ENCODE measurements around the gene RBBP8. TPM values are rescaled to one million over a fixed set of nuclear protein-coding genes. Genes with fewer than 3 reads are reported as not detected.

RBBP8 gene
- total RNA-seq, 1 donor = 19.3 TPM

DNA sequence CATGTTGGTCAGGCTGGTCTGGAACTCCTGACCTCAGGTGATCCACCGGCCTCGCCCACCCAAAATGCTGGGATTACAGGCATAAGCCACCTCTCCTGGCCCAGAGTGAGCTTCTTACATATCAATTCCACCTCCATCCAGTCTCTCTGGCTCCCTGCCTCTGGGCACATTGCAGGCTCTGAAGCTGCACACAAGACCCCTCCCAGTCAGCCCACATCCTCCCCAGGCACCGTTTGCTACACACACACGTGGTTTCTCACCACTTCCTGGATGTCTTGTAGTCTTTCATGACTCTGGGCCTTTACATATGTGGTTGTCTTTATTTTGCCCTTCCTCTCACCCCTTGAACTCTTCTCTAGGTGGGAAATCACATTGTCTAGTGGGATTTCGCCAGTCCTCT is 138.2 kb downstream of the RBBP8 start:
- no peak overlapping the region for H3K4me3 ChIP-seq (ENCODE audit: low read length)
- H3K27me3 ChIP-seq (ENCODE audit: insufficient read depth, low read length) = no peaks in the 10 kb centered on the region
- peaks cover 62% of the 10 kb centered on the region for H3K4me1 ChIP-seq (ENCODE audit: insufficient read depth, low read length)
- no peaks in the 10 kb centered on the region for H3K9me3 ChIP-seq (ENCODE audit: low read depth, low read length)

DNA sequence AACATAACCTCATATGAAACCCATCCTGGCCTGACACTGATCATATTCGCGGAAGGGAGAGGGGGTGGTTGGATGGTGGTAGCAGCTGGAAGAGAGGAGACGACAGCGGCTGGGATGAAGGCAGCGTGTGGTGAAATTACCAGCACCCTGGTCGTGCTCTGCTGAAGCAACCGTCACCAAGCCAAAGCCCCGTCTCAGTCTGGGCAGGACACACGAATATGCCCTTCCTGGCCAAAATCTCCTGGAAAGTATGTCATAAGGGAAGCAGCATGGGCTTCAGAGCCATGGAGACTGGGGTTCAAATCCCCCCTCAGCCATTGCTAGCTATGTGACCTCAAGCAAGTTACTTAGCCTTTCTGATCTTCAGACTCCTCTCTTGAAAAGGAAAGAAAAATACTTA is 139.0 kb downstream of the RBBP8 start:
- H3K9me3 ChIP-seq (ENCODE audit: low read depth, low read length) = no peaks in the 10 kb centered on the region
- H3K4me1 ChIP-seq (ENCODE audit: insufficient read depth, low read length) = peaks cover 64% of the 10 kb centered on the region
- no peaks in the 10 kb centered on the region for H3K27me3 ChIP-seq (ENCODE audit: insufficient read depth, low read length)
- H3K4me3 ChIP-seq (ENCODE audit: low read length) = no peak overlapping the region

DNA sequence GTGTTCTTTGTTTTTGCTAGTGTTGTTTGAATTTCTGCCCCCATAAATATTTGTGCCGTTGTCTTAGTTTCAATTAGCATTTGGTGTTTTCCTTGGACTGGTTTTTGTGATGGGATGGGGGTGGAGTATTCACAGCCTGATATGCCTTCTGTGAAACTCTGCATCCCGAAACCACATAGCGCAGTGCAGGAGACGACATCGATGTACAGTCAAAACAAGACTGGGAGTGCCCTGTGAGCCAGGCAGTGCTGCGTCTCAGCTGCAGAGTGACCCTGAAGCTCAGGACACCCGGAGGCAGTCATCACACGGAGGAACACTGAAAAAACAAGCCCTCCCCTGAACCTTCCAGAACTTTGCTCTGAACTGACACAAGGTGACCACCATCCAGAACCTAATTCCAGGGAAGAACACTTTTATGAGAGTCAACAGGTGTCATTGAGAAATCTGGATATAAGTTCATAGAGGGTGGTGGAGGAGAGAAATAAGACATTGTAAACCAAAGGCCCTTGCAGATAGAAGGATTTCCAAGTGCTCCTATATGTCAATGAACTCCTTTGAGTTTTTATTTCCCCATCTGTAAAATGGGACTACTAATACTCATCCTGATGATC is 141.0 kb downstream of the RBBP8 start:
- Histone ChIP-seq H3K4me3 (ENCODE audit: low read length) (no peak overlapping the region), H3K4me1 (ENCODE audit: insufficient read depth, low read length) (peaks cover 65% of the 10 kb centered on the region)

More for the DNA sequence above, 141.0 kb downstream of the RBBP8 start:
- Histone ChIP-seq H3K9me3 (ENCODE audit: low read depth, low read length) (no peaks in the 10 kb centered on the region), H3K27me3 (ENCODE audit: insufficient read depth, low read length) (no peaks in the 10 kb centered on the region)

Other genes starting within 250 kb of the RBBP8 start
- 0.10 TPM for gene CABLES1, start 202.2 kb downstream of the RBBP8 start, total RNA-seq